Left renal cortex interstitium (tissue), 4 donors: ENCODE results near the gene RADIL. TPM values are rescaled to one million over a fixed set of nuclear protein-coding genes. Genes with fewer than 3 reads are reported as not detected.

ENCODE experiments used
- DNase-seq, 4 donors: peaks; one replicate each; pipeline ENCODE4 v3.0.0-alpha.2; 2013; ENCODE audit warnings: low read depth in 4 of 4, low spot score in 2 of 4, missing footprints in 1 of 4
- polyA plus RNA-seq, 4 donors: library from polyadenylated mRNA; unstranded; fragments of 120-200 nt; gene quantifications; one replicate each; pipeline ENCODE4 v1.2.1, GENCODE V29; 2013; ENCODE audit not compliant: insufficient read length in 4 of 4

RADIL gene
- polyA plus RNA-seq, 4 donors: 1.5 to 2.9 (median 1.9) TPM

GRCh38 chr7:4885317-4885807 lies 1.8 kb upstream of the RADIL start:
- DNase-seq: no peak

- DNase-seq: no peak
Observed at GRCh38 chr7:4884164-4884563, 648 bp upstream of the RADIL start.

GRCh38 chr7:4883033-4883371 lies 514 bp downstream of the RADIL start:
- DNase-seq: no peak

GRCh38 chr7:4882169-4883032 lies 1.1 kb downstream of the RADIL start:
- no peak for DNase-seq

- DNase-seq: no peak
Observed at GRCh38 chr7:4880218-4880617, 3.3 kb downstream of the RADIL start.

GRCh38 chr7:4879396-4880081 lies 4.0 kb downstream of the RADIL start:
- no peak for DNase-seq

- DNase-seq: no peak
Observed at GRCh38 chr7:4878336-4879335, 4.9 kb downstream of the RADIL start.

GRCh38 chr7:4876586-4876985 lies 6.9 kb downstream of the RADIL start:
- no peak for DNase-seq

GRCh38 chr7:4875391-4875790 lies 8.1 kb downstream of the RADIL start:
- DNase-seq: no peak

GRCh38 chr7:4873071-4873944 lies 10.2 kb downstream of the RADIL start:
- DNase-seq: no peak

- no peak for DNase-seq
Observed at GRCh38 chr7:4871930-4872675, 11.4 kb downstream of the RADIL start.

- no peak for DNase-seq
Observed at GRCh38 chr7:4871056-4871680, 12.3 kb downstream of the RADIL start.

- no peak for DNase-seq
Observed at GRCh38 chr7:4868493-4868892, 15.0 kb downstream of the RADIL start.

- DNase-seq: no peak
Observed at GRCh38 chr7:4866528-4867496, 16.7 kb downstream of the RADIL start.

- DNase-seq: no peak
Observed at GRCh38 chr7:4862156-4862555, 21.4 kb downstream of the RADIL start.

GRCh38 chr7:4861673-4862072 lies 21.8 kb downstream of the RADIL start, which contains the start of gene PAPOLB:
PAPOLB (minus strand) TSS chr7:4862030; CDS start chr7:4861810, 220 bp downstream.
- DNase-seq: no peak

GRCh38 chr7:4861227-4861626 lies 22.3 kb downstream of the RADIL start:
- no peak for DNase-seq
